IPS-11a (cell line): ENCODE results near the gene VSTM1.
"Not testable (repeated sequence)": the region's sequence is repeated elsewhere in the genome, so short reads cannot be mapped to it uniquely, and the experiment has no call there.

ENCODE experiments used
- H3K4me3 ChIP-seq: one replicate; pipeline ENCODE4 v1.5.1; 2013; ENCODE audit warnings: low read depth, low read length, control low read depth

VSTM1 gene

GRCh38 chr19:54063350-54064116, at the start of gene VSTM1:
Gene VSTM1, minus strand, starts transcription at chr19:54063897. Its CDS starts 120 bp downstream, at chr19:54063777.
- no peak within 1 kb of the TSS for H3K4me3 ChIP-seq

- no peak overlapping the region for H3K4me3 ChIP-seq
These were observed 46.0 kb upstream of the VSTM1 start for GRCh38 chr19:54109651-54110050.

GRCh38 chr19:54108496-54108895, 44.8 kb upstream of the VSTM1 start:
- no peak overlapping the region for H3K4me3 ChIP-seq

GRCh38 chr19:54107876-54108490, 44.3 kb upstream of the VSTM1 start:
- H3K4me3 ChIP-seq = no peak overlapping the region

- H3K4me3 ChIP-seq = no peak overlapping the region
These were observed 43.0 kb upstream of the VSTM1 start for GRCh38 chr19:54106716-54107115.

GRCh38 chr19:54105796-54106195, 42.1 kb upstream of the VSTM1 start:
- no peak overlapping the region for H3K4me3 ChIP-seq

- no peak overlapping the region for H3K4me3 ChIP-seq
These were observed 41.5 kb upstream of the VSTM1 start for GRCh38 chr19:54104998-54105715.

GRCh38 chr19:54102421-54103169, 38.9 kb upstream of the VSTM1 start, which contains the start of gene NDUFA3:
Gene NDUFA3, plus strand, starts transcription at chr19:54102855. Its CDS starts 24 bp downstream, at chr19:54102879.
- H3K4me3 ChIP-seq = peak within 1 kb of the TSS; percentile 82

- no peak within 1 kb of the TSS for H3K4me3 ChIP-seq
These were observed 36.9 kb upstream of the VSTM1 start, which contains the start of gene OSCAR for GRCh38 chr19:54100561-54100960. Gene OSCAR, minus strand, starts transcription at chr19:54100803. Its CDS starts 11 bp downstream, at chr19:54100792.

GRCh38 chr19:54099903-54100255, 36.2 kb upstream of the VSTM1 start:
- H3K4me3 ChIP-seq = not testable (repeated sequence)

GRCh38 chr19:54099190-54099902, 35.6 kb upstream of the VSTM1 start:
- no peak overlapping the region for H3K4me3 ChIP-seq

- H3K4me3 ChIP-seq = no peak overlapping the region
These were observed 33.0 kb upstream of the VSTM1 start for GRCh38 chr19:54096617-54097106.

- peak overlapping the region; percentile 39 for H3K4me3 ChIP-seq
These were observed 32.3 kb upstream of the VSTM1 start for GRCh38 chr19:54095859-54096616.

GRCh38 chr19:54095136-54095858, 31.6 kb upstream of the VSTM1 start:
- H3K4me3 ChIP-seq = peak overlapping the region; percentile 39

GRCh38 chr19:54094426-54095000, 30.8 kb upstream of the VSTM1 start:
- H3K4me3 ChIP-seq = no peak overlapping the region

- H3K4me3 ChIP-seq = no peak overlapping the region
These were observed 20.7 kb upstream of the VSTM1 start for GRCh38 chr19:54084410-54084809.

GRCh38 chr19:54081032-54081431, 17.3 kb upstream of the VSTM1 start, which contains the start of gene TARM1:
Gene TARM1, minus strand, starts transcription at chr19:54081365. Its CDS starts 25 bp downstream, at chr19:54081340.
- no peak within 1 kb of the TSS for H3K4me3 ChIP-seq

GRCh38 chr19:54077334-54077733, 13.6 kb upstream of the VSTM1 start:
- H3K4me3 ChIP-seq = no peak overlapping the region
